ENCODE measurements around the gene RBM17.

DNA sequence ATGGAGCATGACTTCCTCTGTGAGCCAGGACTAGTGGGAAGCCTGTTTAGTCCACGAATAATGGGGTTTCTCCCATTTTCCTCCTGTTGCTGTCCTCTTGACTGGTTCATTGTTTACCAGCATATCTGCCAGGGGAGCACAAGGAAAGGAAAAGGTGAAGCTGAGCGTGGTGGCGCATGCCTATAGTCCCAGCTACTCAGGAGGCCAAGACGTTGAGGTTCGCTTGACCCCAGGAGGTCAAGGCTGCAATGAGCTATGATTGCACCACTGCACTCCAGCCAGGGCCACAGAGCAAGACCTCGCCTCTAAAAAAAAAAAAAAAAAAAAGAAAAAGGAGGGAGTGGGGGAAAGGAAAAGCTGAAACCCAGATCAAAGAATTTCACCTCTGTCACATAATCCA lies 20.8 kb upstream of the RBM17 start:
- TF ChIP-seq CTCF (IDR thresholded peaks at IDR 0.05) (no peak), POLR2A (IDR thresholded peaks at IDR 0.05) (no peak), POLR2AphosphoS5 (IDR thresholded peaks at IDR 0.05) (no peak), EP300 (IDR thresholded peaks at IDR 0.05) (no peak)
